GM18909 (cell line): ENCODE data around the gene CYP2S1.
"Not testable (repeated sequence)": the region's sequence is repeated elsewhere in the genome, so short reads cannot be mapped to it uniquely, and the experiment has no call there.

Experiments
- ATAC-seq: cut with Tn5 transposase; IDR thresholded peaks from one replicate; pipeline ENCODE4 v1.9.1; 2021; ENCODE audit warnings: mild to moderate bottlenecking; ENCODE audit not compliant: unreplicated experiment, poor library complexity

The CYP2S1 gene, protein sequence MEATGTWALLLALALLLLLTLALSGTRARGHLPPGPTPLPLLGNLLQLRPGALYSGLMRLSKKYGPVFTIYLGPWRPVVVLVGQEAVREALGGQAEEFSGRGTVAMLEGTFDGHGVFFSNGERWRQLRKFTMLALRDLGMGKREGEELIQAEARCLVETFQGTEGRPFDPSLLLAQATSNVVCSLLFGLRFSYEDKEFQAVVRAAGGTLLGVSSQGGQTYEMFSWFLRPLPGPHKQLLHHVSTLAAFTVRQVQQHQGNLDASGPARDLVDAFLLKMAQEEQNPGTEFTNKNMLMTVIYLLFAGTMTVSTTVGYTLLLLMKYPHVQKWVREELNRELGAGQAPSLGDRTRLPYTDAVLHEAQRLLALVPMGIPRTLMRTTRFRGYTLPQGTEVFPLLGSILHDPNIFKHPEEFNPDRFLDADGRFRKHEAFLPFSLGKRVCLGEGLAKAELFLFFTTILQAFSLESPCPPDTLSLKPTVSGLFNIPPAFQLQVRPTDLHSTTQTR

DNA sequence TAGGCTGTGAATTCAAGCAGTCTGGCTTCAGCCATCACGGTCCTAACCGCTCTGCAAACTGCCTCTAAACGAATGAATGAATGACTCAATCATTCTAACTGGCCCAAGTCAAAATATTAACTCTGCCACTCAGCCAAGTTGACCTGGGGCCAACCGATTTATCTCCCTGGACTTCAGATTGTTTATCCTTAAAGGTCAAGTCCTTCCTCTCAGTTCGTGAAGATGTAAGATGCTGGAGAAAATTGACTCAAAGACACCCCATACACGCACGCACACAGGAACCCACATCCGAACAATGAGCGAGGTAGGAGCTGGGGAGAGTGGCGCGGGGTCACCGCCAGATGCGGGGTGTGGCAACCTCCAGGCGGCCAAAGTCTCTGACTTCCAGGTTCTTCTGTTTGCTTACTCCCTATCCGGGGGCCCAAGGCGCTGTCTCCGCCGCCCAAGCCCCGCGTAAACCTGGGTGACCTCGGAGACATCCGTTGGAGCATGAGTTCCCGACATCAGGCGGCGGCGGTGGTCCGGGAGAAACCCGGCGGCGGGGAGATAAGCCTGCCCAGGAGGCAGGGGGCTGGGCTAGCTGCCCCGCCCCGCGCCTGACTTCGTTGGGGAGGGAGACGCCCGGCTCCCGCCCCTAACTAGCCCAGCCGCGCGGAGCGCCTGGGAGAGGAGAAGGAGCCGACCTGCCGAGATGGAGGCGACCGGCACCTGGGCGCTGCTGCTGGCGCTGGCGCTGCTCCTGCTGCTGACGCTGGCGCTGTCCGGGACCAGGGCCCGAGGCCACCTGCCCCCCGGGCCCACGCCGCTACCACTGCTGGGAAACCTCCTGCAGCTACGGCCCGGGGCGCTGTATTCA is at the start of gene CYP2S1:
Gene CYP2S1, plus strand, starts transcription at position 646 of the 856 bp plus-strand sequence. Its CDS starts 46 bp downstream, at position 692.
- no peak for ATAC-seq

DNA sequence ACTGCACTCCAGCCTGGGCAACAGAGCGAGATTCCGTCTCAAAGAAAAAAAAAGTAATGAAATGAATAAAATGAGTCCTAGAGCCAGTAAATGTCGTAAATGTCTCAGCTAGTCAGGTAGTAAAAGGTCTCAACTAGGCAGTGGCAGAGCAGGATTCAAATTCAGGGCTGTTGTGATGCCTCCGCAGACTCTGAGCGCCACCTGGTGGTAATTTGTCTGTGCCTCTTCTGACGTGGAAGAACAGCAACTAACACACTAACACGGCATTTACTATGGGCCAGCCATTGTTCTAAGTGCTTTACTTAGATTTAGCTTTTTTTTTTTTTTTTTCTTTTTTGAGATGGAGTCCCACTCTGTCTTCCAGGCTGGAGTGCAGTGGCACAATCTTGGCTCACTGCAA is 48.6 kb upstream of the CYP2S1 start:
- ATAC-seq = no peak

DNA sequence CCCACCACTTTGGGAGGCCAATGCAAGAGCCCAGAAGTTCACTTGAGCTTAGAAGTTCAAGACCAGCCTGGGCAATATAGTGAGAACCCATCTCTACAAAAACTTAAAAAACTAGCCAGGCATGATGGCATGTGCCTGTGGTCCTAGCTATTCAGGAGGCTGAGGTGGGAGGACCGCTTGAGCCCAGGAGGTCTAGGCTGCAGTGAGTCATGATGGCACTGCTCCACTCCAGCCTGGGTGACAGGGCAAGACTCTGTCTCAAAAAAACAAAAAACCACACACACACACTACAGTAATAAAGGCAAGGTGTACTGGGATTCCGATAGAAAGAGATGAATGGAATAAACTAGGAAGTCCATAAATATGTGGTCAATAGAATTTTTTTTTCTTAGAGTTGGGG is 43.2 kb upstream of the CYP2S1 start:
- ATAC-seq = no peak

DNA sequence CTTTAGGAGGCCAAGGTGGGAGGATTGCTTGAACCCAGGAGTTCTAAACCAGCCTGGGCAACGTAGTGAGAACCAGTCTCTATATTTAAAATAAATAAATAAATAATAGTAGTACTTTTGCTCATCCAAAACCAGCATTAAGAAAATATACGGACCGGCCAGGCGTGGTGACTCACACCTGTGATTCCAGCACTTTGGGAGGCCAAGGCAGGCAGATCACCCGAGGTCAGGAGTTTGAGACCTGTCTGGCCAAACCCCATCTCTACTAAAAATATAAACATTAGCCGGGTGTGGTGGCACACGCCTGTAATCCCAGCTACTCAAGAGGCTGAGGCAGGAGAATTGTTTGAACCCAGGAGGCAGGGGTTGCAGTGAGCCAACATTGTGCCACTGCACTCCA is 42.0 kb upstream of the CYP2S1 start:
- ATAC-seq = not testable (repeated sequence)

DNA sequence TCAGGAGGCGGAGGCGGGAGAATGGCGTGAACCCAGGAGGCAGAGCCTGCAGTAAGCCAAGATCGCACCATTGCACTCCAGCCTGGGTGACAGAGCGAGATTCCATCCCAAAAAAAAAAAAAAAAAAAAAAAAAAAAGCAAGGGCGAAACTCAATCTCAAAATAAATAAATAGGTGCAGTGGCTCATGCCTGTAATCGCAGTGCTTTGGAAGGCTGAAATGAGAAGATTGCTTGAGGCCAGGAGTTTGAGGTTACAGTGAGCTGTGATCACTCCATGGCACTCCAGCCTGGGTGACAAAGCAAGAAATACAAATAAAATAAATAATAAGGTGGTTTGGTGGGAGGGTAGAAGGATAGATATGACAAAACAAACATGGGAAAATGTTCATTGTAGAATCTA is 39.0 kb upstream of the CYP2S1 start:
- no peak for ATAC-seq

DNA sequence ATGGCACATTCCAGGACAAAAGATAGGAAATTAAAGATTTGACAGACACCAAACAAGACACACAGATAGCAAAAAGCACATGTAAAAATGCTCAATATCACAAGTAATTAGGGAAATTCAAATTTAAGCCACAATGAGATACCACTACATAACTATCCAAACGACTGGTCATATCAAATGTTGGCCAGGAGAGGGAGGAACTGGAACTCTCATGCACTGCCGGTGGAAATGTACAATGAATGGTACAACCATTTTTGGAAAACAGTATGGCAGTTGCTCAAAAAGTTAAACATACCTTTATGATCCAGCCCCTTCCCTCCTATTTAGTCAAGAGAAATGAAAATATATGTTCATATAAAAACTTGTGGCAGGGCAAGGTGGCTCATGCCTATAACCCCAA is 36.8 kb upstream of the CYP2S1 start:
- no peak for ATAC-seq

DNA sequence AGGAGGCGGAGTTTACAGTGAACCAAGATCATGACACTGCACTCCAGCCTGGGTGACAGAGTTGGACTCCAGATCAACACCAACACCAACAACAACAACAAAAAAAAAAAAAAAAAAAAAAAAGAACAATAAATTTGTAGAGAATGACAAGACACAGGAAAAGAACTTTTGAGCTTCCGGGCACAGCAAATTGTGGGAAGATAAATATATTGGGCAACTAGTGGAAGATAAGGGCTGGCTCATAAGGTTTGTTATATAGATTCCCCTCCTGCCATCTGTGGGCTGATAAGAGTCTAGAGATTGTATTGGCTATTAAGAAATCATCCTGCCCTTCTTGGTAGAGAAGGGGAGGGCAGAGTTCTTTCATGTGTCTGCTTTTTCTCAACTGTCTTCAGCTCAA is 33.1 kb upstream of the CYP2S1 start:
- no peak for ATAC-seq

DNA sequence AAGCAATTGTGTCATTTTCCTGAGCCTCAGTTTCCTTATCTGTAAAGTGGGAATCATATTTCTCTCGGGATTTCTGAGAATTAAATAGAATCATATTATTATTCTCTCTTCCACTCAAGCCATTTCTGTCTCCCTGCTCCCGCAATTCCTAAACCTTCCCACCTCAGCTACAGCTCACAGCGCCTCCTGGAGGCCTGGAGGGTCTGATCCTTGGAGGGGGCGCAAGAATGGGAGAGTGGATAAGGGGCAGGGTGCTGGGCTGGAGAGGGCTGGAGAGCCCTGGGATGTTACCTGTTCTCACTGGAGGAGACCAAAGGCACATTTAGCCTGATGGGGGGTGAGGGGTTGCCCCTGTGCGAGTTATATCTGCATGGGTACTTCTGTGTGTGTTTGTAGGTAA is 31.1 kb upstream of the CYP2S1 start:
- ATAC-seq = no peak

DNA sequence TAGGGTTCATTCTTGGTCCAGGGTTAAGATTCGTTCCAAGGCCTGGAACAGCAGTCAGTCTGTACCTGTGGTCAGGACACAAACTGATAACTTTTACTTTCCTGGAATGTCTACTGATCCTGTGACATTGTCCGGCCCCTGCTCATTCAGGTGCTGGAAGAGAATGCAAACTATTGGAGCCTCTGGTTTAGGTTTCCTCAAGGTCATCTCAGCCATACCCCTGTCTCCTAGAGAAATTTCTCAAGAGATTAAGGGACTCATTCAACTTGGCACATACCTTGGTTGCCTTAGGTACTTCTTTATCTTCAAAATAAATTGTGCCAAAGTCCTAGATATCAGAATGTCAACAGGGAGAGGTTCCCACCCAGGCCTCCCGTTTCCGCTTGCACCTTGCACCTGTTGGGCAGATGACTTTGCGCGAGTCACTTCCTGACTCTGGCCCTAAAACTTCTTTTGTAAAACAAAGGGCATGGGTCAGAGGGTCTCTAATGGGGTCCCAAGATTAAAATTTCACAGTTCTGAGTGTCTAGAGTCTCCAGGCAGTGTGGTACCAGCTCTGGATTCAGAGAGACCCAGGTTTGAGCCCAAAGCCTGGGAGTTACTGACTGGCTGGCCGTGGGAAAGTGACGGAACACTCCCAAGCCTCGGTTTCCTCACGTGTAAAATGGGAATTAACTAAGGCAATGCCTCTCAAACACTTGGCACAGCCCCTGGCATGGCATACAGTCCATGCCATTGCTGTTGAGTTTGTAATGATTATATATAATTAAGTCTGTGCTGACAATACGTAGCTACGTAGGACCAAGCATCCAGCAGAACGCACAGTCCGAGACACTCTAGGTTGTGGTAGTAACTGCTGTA is 25.8 kb upstream of the CYP2S1 start:
- no peak for ATAC-seq

DNA sequence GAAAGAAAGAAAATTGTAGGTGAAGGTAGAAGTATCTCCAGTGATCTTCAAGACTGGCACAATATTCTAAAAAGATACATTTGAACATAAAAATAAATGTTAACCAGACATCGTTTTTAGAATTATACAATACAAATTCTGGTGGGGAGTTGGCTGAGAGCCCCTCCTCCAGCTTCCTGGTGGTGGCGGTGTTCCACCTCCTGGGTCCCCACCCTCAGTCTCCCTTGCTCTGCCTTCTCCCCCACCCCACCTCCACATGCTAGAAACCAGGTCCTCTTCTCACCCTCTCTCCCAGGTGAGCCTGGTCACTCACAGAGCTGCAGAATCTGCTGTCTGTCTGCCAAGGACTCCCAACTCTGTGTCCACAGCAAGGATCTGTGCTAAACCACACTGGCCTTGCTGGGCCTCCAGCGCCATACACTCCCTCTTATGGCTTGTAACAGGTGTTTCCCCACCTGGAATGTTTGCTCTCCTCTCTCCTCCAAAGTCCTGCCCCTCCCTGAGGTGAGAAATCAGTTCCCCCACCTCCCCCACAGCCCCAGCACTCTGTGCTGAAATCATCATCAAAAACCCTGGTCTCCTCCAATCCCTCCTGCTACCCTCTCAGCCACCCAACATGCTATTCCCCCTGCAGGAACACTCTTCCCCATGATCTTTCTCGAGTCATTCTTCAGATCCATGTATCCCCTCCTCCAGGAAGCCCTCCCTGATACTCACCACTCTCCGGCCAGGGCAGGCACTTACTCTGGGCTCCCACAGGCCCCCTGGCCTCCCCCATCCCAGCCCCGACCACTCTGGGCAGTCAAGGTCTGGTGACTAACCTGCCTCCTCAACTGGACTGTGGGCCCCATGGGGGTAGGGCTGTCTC is 20.5 kb upstream of the CYP2S1 start:
- no peak for ATAC-seq

DNA sequence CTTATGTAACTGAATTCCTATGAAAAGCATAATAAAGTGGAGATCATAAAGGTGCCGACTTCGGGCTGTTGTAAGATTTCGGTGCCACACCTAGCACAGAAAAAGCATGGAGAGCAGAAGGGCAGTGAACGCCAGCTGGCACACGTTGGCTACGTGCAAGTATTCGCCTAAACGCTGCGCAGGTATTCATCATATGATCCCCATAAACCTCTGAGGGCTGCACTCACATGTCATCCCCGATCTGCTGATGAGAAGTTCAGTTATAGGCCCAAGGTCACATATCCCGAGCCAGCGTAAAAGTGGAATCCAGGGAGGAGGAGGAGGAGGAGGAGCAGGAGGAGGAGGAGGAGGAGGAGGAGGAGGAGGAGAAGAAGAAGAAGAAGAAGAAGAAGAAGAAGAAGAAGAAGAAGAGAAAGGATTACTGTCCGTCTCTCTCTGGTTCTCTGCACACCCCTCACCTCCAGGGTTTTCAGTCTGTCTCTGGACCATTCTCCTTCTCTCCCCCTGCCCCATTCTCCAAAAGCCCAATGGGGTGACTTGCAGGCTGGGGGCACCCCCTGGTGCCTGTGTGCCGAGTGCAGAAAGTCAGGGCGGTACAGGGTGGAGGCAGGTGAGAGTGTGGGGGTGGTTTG is 18.6 kb upstream of the CYP2S1 start:
- no peak for ATAC-seq

DNA sequence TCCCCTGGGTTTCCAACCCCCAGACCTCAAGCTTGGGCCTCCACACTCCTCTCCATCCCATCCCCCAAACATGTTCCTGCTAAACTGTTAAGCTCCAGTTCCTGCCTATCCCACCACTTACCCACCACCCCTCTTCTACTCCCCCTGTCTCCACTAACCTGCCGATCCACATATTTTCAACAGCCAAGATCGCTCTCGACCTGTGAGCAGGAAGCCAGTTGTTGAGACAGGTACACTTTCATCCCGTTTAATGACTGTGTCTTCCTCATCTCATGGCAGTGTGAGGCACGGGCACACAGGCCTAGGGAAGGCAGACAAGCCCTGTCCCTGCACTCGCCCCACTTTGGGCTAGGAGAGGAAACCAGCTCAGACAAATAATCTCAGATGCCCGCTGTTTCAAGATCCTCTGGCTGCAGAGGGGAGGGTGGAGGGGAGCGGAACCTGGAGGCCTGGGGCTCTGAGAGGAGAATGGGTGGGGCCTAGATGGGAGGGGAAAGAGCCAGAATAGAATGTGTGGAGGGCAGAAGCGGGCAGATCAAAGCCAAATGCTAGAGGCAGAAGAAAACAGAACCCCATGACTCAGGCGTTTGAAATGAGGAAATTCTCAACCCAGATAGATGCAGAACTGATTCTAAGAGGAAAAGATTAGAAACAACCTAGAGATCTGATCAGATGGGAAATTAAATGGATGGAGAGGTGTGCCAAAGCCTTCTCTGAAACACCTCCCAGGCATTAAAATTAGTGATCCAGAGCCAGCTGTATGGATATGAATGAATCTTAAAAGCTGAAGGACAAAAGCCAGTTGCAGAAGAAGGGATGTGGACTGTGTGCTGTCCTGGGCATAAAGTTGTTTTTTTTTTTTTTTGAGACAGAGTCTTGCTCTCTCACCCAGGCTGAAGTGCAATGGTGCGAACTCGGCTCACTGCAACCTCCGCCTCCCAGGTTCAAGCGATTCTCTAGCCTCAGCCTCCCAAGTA is 16.9 kb upstream of the CYP2S1 start:
- ATAC-seq = no peak

DNA sequence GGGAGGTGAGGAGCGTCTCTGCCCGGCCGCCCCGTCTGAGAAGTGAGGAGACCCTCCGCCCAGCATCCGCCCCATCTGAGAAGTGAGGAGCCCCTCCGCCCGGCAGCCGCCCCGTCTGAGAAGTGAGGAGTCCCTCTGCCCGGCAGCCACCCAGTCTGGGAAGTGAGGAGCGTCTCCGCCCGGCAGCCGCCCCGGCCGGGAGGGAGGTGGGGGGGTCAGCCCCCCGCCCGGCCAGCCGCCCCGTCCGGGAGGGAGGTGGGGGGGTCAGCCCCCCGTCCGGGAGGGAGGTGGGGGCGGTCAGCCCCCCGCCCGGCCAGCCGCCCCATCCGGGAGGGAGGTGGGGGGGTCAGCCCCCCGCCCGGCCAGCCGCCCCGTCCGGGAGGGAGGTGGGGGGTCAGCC is 12.8 kb upstream of the CYP2S1 start:
- not testable (repeated sequence) for ATAC-seq

DNA sequence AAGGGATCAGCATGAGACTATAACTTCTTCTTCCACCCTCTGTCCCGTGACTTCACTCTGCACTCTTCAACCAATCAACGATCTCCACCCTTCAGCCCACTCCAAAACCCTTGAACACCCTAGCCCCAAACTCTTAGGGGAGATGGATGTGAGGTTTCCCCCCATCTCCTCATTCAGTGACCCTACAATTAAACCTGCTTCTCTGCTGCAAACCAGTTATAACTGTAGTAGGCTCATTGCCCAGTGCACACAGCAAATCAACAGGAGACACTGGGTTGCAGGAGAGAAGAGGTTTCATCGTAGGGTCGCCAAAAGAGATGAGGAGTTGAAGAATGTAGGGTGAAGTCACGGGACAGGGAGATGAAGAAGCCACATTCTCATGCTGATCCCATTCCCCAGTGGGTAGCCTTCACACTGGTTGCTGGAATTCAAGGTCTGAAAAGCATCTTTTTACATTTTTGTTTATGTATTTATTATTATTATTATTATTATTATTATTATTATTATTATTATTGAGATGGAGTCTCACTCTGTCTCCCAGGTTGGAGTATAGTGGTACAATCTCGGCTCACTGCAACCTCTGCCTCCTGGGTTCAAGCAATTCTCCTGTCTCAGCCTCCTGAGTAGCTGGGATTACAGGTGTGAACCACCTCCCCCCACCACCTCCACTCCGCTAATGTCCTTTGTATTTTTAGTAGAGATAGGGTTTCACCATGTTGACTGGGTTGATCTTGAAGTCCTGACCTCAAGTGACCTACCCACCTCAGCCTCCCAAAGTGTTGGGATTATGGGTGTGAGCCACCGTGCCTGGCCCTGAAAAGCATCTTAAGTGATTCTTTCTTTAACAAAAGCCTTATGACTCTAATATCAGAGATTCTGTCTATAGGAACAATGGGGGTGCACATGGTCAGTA is 5.8 kb upstream of the CYP2S1 start:
- ATAC-seq = no peak

DNA sequence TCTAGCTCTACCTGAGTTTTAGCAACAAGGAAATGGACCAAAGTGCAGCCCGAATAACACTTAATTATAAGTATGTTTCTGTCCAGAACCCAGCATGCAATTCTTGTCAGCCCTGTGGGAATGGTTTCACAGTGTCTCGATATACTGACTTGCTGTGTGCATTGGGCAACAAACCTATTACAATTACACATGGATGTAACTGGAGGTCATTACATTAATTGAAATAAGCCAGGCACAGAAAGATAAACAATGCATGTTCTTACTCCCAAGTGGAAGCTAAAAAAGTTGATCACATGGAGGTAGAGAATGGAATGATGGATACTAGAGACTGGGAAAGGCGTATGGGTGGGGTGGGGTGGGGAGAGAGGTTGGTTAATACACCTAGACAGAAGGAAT is 5.1 kb upstream of the CYP2S1 start:
- ATAC-seq = no peak

DNA sequence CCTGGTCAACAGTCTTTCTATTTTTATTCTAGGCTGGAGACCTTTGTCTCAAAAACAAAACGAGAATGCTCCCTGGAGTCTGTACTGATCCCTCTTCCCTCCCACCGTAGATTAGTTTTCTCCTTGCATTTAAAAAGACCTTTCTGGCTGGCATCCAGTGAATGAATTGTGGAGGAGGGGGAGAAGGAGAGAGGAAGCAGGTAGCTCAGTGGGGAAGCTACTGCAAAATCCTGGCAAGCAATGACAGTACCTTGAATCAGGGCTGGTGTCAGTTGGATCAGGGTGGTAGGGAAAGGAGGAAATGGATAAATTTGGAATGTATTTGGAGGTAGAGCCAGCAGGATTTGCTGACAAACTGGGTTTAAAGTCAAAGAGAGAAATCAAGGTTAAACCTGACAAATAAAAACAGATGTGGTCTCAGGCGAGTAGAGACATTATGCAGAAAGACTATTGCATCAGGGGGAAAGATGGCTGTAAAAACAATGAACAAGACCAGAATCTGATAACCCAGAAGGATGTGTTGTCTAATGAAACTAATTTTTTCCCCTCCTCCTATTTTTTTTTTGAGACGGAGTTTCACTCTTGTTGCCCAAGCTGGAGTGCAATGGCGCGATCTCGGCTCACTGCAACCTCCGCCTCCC is 3.5 kb upstream of the CYP2S1 start:
- no peak for ATAC-seq
